Activated CD4-positive, alpha-beta T cell treated with anti-CD3 and anti-CD28 coated beads, Interleukin-2, Interleukin-6, amounts not matched to agents 100 ng/mL and 50 ng/mL, durations not matched to agents 16 hours and 8 hours (primary cell): ENCODE data around the gene PDE8B.
"Not testable (repeated sequence)": the region's sequence is repeated elsewhere in the genome, so short reads cannot be mapped to it uniquely, and the experiment has no call there.

Experiments
- DNase-seq: peaks from one replicate; pipeline ENCODE4 v3.0.0-alpha.2; 2020

Gene PDE8B

DNA sequence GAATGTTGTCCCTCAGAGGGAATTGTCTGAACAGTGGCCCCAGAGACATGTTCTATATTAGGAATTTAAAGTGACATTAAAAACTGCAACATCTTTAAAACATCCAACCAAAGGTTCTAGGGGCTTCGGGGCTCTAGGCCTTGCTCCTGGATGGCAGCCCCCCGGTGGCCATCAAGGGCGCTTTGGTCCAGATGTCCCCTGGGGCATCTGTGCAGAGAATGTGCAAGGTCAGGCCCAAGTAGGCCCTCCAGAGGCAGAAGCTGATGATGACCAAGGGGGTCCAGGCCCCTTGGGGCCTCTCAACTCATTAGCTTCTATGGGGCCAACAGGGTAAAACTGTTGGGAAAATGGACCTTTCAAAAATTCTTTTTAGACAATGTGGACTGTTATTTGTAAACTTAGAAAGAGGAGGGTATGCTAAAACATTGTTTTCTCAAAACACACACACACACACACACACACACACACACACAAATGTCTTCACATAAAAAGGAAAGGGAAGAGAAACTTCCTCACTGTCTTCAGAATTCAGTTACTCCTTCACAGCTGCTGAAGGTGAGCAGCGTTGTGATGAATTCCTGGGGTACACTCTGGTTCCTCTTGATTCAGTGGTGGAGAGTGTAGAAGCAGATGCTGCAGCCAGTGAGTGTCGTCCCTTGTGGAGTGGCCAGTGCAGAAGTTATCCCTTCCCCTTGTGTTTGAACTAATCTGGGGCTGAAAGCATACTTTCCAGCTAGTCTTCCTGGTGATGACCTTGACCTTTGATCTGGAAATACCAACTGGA lies 156.4 kb downstream of the PDE8B start:
- DNase-seq: no peak

- DNase-seq: no peak
Measured at GRCh38 chr5:77367741-77368140, 157.3 kb downstream of the PDE8B start.

- no peak for DNase-seq
Measured at GRCh38 chr5:77368367-77368766, 157.9 kb downstream of the PDE8B start.

GRCh38 chr5:77369566-77369965 lies 159.1 kb downstream of the PDE8B start:
- no peak for DNase-seq

DNA sequence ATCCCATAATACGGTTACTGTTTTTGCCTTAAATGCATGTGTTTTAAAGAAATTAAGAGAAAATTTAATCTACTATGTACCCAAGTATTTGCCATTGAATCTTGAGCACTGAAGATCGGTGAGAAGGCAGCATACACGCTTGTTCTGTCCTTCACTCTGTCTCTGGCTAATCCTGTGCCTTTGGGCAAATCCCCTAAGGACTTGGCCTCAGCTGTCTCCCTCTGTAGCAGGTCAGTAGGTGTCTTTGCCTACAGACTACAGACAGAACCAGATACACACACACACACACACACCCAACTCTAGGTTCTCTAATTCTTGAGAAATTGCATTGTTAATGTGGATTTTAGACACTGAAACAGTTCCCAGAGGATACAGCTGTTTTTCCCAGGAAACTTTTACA lies 164.2 kb downstream of the PDE8B start:
- no peak for DNase-seq

- no peak for DNase-seq
Measured at GRCh38 chr5:77376609-77377300, 166.3 kb downstream of the PDE8B start.

DNA sequence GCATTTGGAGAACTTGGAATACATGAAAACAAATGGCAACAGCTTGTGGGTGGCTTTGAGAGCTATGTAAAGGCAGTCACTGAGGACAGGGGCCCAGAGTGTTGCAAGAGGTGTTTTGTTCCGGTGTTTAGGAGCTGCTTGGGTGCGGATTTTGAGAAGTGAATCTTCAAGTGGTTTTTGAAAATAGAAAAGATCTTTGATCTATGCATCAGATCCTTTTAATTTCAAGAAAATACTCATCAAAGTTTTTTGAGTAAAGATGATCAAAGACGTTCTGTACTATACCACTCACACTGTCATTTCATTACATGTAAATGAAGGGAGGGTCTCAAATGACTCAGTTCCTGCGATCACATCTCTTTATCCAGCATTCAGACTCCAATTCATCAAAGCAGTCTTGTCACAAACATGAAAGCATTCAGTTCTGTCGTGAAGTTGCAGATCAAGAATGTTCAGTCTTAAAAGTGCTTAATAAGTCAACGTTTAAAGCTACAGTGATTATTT lies 169.1 kb downstream of the PDE8B start:
- peak; percentile 84 for DNase-seq

- no peak for DNase-seq
Measured at GRCh38 chr5:77380636-77381035, 170.2 kb downstream of the PDE8B start.

- not testable (repeated sequence) for DNase-seq
Measured at GRCh38 chr5:77383336-77383735, 172.9 kb downstream of the PDE8B start.

GRCh38 chr5:77386340-77386739 lies 175.9 kb downstream of the PDE8B start:
- DNase-seq: not testable (repeated sequence)

DNA sequence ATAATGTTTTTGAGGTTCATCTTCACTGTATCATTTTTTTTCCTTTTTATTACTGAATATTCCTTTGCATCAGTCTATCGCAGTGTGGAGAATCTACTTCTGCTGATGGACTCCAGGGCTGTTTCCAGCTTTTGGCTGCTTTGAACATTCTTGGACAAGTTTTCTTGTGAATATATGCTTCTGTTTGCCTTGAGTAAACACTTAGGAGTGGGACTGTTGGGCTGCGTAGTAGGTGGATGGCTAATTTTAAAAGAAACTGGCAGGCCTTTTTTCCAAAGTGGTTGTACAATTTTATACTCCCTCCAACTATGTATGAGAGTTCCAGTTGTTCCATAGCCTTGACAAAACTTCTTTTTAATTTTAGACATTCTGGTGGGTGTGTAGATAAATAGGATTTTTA lies 179.3 kb downstream of the PDE8B start:
- DNase-seq: no peak

DNA sequence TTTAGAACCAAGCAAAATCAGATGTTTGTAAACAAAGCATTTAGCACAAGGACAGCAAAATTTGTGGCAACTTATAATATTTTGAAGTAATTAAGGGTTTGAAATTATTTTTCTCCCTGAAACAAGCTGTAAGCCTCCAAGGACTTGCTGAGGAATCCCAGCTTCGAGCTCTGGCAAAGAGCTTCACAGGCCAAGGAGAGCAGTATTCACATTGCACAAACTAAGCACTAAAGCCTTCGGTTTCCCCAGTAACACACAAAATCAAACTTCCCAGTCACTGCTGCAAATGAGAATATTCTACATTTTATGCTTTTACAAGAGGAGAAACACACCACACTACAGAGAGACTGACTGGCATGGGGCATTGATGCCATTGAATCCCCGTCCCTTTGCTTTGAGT lies 179.7 kb downstream of the PDE8B start:
- no peak for DNase-seq

GRCh38 chr5:77390795-77391194 lies 180.3 kb downstream of the PDE8B start:
- DNase-seq: no peak

GRCh38 chr5:77391240-77391765 lies 180.8 kb downstream of the PDE8B start:
- no peak for DNase-seq

DNA sequence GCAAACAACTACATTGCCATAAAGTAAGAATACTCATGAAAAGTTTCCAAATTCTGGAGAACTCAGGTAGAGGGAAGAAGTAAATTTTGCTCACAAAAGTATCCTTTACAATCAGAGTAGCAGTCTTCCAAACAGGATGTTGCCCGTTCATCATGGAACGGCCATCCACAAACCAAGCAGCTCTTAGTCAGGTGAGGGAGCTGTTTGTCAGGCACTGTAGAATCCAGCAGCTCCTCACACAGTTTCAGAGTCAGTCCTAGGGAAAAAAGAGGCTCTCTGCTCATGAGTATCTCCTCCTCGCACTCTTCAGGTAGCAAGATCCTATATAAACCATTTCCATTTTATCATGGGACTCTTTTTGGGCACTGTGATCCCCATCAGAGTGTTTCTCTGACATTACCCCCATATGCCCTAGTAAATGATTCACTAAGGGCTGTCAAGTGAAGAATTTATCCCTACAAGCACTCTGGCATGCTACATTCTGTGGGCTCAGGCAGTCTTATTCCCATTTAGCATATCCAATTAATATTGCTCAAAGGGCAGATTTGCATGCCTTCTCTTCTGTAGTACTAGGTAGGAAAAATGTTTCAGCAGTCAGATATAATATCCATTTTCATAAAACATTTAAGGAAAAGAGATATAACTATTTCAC lies 183.7 kb downstream of the PDE8B start:
- no peak for DNase-seq

GRCh38 chr5:77396017-77396416 lies 185.5 kb downstream of the PDE8B start:
- peak; percentile 13 for DNase-seq

GRCh38 chr5:77397686-77398292 lies 187.3 kb downstream of the PDE8B start:
- no peak for DNase-seq

- no peak for DNase-seq
Measured at GRCh38 chr5:77398458-77398857, 188.0 kb downstream of the PDE8B start.

DNA sequence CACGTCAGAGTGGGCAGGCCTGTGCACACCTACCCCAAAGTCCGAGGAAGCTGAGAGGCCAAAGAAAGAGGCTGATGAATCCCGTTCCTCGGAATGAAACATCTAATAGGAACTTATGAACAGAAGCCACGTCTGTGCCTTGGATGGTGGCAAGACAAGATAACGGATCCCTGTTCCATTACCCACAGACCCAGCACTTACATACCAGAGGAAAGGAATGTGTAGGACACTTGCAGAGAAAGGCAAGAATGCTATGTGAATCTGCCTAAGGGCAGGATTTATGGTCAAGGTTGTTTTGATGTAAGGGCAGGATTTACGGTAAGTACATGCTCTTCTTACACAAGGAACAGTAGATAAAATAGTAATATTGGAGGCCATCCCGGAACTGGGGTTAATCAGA lies 188.4 kb downstream of the PDE8B start:
- no peak for DNase-seq

DNA sequence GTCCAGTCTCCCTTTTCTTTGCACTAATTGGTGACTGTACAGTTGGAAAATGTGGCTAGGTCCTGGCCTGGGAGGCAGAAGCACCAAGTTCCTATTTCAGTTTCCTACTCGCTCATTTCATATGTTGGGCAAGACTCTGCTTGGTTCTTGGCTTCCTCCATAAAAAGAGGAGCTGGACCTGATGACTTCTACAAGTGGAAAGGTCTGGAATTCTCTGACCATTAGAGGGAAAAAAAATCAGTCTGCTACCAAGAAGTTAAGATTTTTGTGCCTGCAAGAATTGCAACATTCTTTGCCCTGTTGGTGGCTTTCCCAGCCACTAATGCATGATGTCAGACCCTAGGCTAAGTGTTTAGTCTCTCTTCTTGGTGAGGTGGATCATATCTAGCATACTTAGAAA lies 190.2 kb downstream of the PDE8B start:
- no peak for DNase-seq

GRCh38 chr5:77402796-77403195 lies 192.3 kb downstream of the PDE8B start:
- DNase-seq: no peak

GRCh38 chr5:77407152-77407551 lies 196.7 kb downstream of the PDE8B start:
- no peak for DNase-seq
